GM18867 (cell line): ENCODE results near the gene FAM13A.
A peak's percentile ranks its signal among the peaks of the same experiment; 100 is the strongest.

Source experiments
- ATAC-seq: cut with Tn5 transposase; IDR thresholded peaks from one replicate; pipeline ENCODE4 v1.9.1; 2021; ENCODE audit warnings: mild to moderate bottlenecking, moderate library complexity; ENCODE audit not compliant: unreplicated experiment

FAM13A gene

DNA sequence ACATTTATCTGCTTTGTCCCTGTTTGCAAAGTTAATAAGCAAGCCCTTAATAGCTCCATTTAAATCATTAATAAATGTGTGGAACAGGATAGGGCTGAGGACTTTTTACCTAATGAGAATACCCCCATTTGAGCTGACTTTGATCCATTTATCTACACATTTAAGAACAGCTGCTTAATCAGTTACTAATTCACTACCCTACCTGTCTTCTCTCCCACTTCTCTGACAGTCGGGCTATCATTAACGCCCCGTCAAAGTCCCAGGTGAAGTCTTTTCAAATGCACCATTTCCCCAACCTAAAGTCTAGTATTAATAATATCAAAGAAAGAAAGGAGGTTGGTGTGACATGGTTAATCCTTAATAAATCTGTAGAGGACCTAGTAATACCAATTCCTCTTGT lies 302.2 kb downstream of the FAM13A start:
- ATAC-seq = no peak

GRCh38 chr4:88753658-88754571 lies 303.1 kb downstream of the FAM13A start:
- no peak for ATAC-seq

GRCh38 chr4:88752754-88753153 lies 304.2 kb downstream of the FAM13A start:
- ATAC-seq = no peak

- peak; percentile 58 for ATAC-seq
Measured at GRCh38 chr4:88752076-88752463, 304.9 kb downstream of the FAM13A start.

- no peak for ATAC-seq
Measured at GRCh38 chr4:88751258-88752075, 305.5 kb downstream of the FAM13A start.

DNA sequence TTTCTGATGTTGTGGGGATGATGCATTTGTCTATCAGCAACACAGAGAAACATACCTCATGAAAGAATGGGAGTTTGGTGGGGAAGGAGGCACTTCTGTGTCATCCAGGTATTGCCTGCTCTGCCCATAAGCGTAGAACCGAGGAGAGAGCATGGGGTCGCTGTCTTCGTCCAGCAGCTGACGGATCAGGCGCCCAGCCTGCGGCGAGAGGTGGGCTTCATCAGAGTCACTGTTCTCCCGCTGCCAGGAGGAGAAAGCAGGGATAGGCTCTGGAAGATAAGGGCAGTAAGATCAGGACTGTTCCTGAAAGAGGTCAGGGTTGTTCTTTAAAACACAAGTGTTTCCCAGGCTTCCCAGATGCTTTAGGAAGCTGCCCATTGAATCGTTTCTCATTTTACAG lies 306.6 kb downstream of the FAM13A start:
- no peak for ATAC-seq

- no peak for ATAC-seq
Measured at GRCh38 chr4:88747351-88747750, 309.6 kb downstream of the FAM13A start.

DNA sequence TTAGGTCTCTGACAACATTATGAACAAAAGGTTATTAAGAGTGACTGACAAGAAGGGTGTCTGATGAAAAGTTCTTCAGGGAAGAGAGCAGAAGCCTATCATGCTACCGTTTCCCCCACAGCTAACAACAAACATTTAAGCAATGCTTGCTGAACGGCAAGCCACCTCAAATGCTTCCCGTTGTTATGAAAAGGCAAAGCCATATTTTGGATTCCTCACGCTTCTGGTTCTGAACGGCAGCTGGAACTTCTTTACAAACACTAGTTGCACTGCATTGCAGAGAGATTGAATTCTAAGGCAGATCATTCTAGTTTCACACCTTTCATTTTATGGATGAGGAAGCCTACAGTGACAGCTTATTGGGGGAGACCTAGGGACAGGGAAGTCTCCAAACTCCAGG lies 310.8 kb downstream of the FAM13A start:
- ATAC-seq = no peak

DNA sequence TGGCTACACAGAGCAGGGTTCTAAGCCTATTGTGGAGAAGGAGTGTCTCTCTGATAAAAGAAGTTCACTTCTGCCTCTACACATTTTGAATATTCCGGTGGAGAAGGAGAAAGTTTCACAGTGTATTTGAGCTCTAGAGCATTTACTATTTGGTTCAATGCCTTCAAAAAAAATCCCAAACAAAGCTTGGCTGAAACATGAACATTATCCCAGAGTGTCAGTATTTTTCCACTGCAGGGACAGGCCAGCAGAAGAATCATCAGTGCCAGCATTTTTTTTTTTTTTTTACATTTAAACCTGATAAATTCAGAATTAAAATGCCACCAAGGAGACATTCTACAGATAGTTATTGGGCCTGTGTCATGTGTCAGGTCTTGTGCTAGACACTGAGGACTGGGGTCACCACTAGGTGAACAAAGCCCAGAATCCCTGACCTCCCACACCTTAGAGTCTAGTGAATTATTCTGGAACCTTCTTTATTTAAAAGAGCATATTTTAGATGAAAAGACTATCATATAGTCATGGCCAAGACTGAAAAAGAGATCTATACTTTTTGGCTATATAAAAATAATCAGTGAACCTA lies 311.3 kb downstream of the FAM13A start:
- ATAC-seq = no peak

- ATAC-seq = no peak
Measured at GRCh38 chr4:88745175-88745574, 311.8 kb downstream of the FAM13A start.

DNA sequence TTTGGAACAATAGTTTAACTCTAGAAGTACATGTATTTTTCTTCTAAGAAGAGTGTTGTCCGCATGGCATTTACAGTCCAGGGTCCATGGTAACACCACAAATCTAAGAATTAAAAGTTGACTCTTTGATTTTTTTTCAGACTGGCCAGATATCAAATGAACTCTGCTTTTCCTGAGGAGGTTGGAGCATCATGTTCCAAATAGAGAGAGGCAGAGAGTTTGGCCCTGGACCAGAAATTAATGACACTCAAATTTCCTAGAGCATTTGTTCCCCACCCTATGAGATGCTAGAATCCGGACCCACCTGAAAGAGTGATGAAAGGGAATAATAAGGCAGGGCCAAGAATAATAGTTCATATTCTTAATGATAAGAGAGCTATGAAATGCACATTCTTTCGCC lies 312.4 kb downstream of the FAM13A start:
- no peak for ATAC-seq

- ATAC-seq = no peak
Measured at GRCh38 chr4:88743696-88744095, 313.3 kb downstream of the FAM13A start.

GRCh38 chr4:88742561-88742960 lies 314.4 kb downstream of the FAM13A start:
- no peak for ATAC-seq

GRCh38 chr4:88738180-88738579 lies 318.8 kb downstream of the FAM13A start:
- ATAC-seq = no peak

GRCh38 chr4:88737307-88737941 lies 319.6 kb downstream of the FAM13A start:
- ATAC-seq = peak; percentile 44

DNA sequence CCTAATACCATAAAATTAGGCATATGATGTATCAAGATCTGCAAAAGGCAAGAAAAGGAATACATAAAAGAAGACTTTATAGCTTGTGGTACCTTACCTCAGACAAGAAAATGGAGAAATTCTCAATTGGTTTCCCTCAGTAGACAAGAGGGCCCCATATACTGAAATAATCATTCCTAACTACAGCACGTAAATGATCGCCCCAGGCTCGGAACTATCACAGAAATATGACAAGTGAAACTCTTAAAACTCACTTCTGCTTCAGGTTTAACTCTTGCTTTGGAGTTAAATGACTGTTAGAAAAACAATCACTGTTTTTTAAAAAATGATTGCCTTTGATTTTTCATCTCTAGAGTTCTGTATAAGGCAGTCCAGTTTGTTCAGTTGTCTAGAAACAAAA lies 320.7 kb downstream of the FAM13A start:
- ATAC-seq = no peak

DNA sequence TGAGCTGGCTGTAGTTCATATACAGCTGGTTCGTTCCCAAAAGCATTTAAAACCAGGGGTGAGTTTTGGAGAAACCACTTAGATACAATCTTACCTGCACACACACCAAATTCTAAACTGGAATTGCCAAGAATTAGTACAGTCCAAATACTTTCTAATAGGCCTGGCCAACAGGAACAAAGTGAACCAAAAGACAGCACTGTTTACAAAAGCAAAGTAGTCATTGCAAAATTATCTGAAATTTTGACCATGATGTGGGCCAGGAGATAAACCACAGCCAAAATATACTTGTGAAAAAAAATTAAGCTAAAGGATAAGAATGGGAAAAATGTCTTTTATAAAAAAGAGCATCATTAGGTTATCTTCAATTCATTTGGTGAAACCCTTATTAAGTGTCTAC lies 321.4 kb downstream of the FAM13A start:
- no peak for ATAC-seq

DNA sequence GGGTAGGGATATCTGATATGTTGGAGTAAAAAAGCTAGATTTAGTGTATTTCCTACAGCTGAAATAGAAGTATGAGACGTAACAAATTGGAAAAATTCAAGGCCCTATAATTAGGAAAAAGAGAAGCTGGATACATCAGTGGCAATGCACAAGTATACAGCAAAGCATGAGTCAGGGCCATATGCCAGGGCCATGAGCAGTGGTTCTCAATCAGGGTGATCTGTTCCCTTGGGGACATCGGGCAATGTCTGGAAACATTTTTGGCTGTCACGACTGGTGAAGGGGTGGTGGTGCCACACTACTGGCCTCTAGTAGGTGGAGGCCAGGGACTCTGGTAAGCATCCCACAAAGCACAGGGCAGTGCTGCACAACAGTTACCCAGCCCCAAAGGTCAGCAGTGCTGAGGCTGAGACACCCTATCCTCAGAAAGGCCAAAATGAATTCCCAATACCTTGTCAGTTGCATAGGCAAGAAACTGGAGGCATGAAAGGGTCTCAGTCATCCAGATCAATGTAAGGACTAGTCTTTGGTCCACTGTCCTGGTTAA lies 322.5 kb downstream of the FAM13A start:
- no peak for ATAC-seq

DNA sequence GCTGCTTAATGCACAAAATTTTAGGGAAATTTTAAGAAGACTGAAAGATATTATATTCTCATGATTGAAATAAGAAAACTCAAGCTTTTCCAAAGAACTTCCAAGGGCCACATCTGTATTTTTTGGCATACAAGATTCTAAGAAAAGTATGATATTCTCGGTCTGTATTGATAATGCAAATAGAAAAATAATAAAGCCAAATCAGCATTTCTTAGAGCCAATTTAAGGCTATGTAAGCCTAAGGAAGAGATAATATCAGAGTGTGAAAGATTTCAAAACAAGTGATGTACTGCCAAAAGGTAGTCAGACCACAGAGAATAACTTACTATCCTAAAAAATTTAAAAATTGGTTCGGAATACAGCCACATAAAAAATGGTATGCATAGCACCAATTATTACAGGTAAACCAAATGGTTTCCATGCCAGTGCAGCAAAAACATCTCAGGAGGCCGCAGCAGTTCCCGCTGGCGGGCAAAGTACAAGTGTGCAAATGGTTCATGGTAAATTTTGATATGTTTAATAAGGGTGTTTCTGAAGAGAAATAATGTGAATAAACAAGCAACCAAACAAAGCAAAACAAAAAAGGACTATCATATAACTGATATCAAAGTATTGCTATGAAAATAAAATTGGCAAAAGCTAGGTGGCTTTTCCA lies 324.1 kb downstream of the FAM13A start:
- ATAC-seq = no peak

- no peak for ATAC-seq
Measured at GRCh38 chr4:88731381-88731780, 325.6 kb downstream of the FAM13A start.
